IMR-90 (cell line): ENCODE results near the gene AK1. TPM values are rescaled to one million over a fixed set of nuclear protein-coding genes. Genes with fewer than 3 reads are reported as not detected.

Experiments
- ATAC-seq: fragments of 200-7000 bp; cut with Tn5 transposase; 2 replicates; pipeline ENCODE4 v1.9.1; 2020; ENCODE audit warnings: low read depth, mild to moderate bottlenecking, moderate library complexity
- BruUV-seq: library from RNA; stranded (reverse); fragments of 400-500 nt; replicated peaks from 2 replicates; lab custom pipeline; 2021; lab: Mats Ljungman, UMichigan
- CTCF ChIA-PET: fragments of 300-600 bp; formaldehyde crosslinking; extraction: SDS; loops from one replicate; lab custom pipeline; 2021; ENCODE audit warnings: antibody characterized with exemption; lab: Yijun Ruan, JAX
- POLR2A ChIA-PET: fragments of 300-600 bp; sonication (Branson Sonifier 250); formaldehyde crosslinking; loops from one replicate; lab custom pipeline; 2022; ENCODE audit warnings: antibody characterized with exemption; ENCODE audit not compliant: unreplicated experiment; lab: Charles Lee
- DNase-seq: peaks from one replicate; pipeline ENCODE4 v3.0.0; 2013
- H2AFZ ChIP-seq: replicated peaks from 2 replicates; pipeline ENCODE3; 2013; ENCODE audit warnings: low read length, mild to moderate bottlenecking; ENCODE audit not compliant: poor library complexity
- H2AK5ac ChIP-seq: 2 replicates; pipeline ENCODE4 v1.6.1; 2013; ENCODE audit warnings: low read depth, low read length, inconsistent platforms
- H2AK9ac ChIP-seq: replicated peaks from 2 replicates; pipeline ENCODE3; 2013; ENCODE audit warnings: mild to moderate bottlenecking, low read depth, low read length, moderate library complexity; ENCODE audit not compliant: poor library complexity
- H2BK120ac ChIP-seq: 2 replicates; pipeline ENCODE4 v1.6.1; 2013; ENCODE audit warnings: low read depth, low read length, inconsistent platforms
- H2BK15ac ChIP-seq: 3 replicates; pipeline ENCODE4 v1.6.1; 2013; ENCODE audit warnings: low read depth, low read length, inconsistent platforms
- H2BK20ac ChIP-seq: 2 replicates; pipeline ENCODE4 v1.6.1; 2013; ENCODE audit warnings: low read depth, mild to moderate bottlenecking, inconsistent platforms, low read length, moderate library complexity
- H2BK5ac ChIP-seq: 2 replicates; pipeline ENCODE4 v1.6.1; 2013; ENCODE audit warnings: mild to moderate bottlenecking, low read depth, low read length, inconsistent platforms; ENCODE audit not compliant: poor library complexity, severe bottlenecking
- H3K14ac ChIP-seq: replicated peaks from 2 replicates; pipeline ENCODE4 v1.6.1; 2013; ENCODE audit warnings: low read depth, low read length, inconsistent platforms
- H3K18ac ChIP-seq: 2 replicates; pipeline ENCODE4 v1.6.1; 2013; ENCODE audit warnings: low read depth, low read length, control low read depth
- H3K23ac ChIP-seq: 2 replicates; pipeline ENCODE4 v1.6.1; 2013; ENCODE audit warnings: low read depth, low read length, inconsistent platforms
- H3K27ac ChIP-seq: 2 replicates; pipeline ENCODE4 v1.5.1; 2013; ENCODE audit warnings: mild to moderate bottlenecking, control low read depth, low read length; ENCODE audit not compliant: insufficient read depth
- H3K27me3 ChIP-seq: 2 replicates; pipeline ENCODE4 v1.6.1; 2013; ENCODE audit warnings: low read length; ENCODE audit not compliant: control insufficient read depth, insufficient read depth
- H3K36me3 ChIP-seq: 2 replicates; pipeline ENCODE4 v1.6.1; 2013; ENCODE audit warnings: low read length, mixed read lengths; ENCODE audit not compliant: control insufficient read depth, insufficient read depth
- H3K4ac ChIP-seq: 2 replicates; pipeline ENCODE4 v1.6.1; 2013; ENCODE audit warnings: low read depth, low read length, inconsistent platforms
- H3K4me1 ChIP-seq: 2 replicates; pipeline ENCODE4 v1.6.1; 2013; ENCODE audit warnings: low read length, mixed read lengths; ENCODE audit not compliant: control insufficient read depth, insufficient read depth
- H3K4me2 ChIP-seq: 2 replicates; pipeline ENCODE4 v1.6.1; 2013; ENCODE audit warnings: low read depth, mild to moderate bottlenecking, control low read depth, low read length, moderate library complexity
- H3K4me3 ChIP-seq: 2 replicates; pipeline ENCODE4 v1.5.1; 2013; ENCODE audit warnings: low read depth, mild to moderate bottlenecking, control low read depth, low read length, moderate library complexity; ENCODE audit not compliant: insufficient read depth
- H3K56ac ChIP-seq: 2 replicates; pipeline ENCODE4 v1.6.1; 2013; ENCODE audit warnings: low read length, inconsistent platforms; ENCODE audit not compliant: insufficient read depth; ENCODE audit errors: extremely low read depth
- H3K79me1 ChIP-seq, 2 experiments: 2 replicates each; pipeline ENCODE4 v1.6.1; 2013; ENCODE audit warnings: low read length in 2 of 2, inconsistent platforms in 1 of 2, low read depth in 1 of 2
- H3K9ac ChIP-seq: 2 replicates; pipeline ENCODE4 v1.6.1; 2013; ENCODE audit warnings: low read depth, low read length, control low read depth
- H3K9me1 ChIP-seq: 2 replicates; pipeline ENCODE4 v1.6.1; 2013; ENCODE audit warnings: low read length, inconsistent platforms; ENCODE audit not compliant: insufficient read depth
- H3K9me3 ChIP-seq: 2 replicates; pipeline ENCODE4 v1.6.1; 2013; ENCODE audit warnings: low read length; ENCODE audit not compliant: control insufficient read depth, insufficient read depth
- H4K20me1 ChIP-seq: 2 replicates; pipeline ENCODE4 v1.6.1; 2013; ENCODE audit warnings: low read length, inconsistent platforms; ENCODE audit not compliant: insufficient read depth
- H4K5ac ChIP-seq: 2 replicates; pipeline ENCODE4 v1.6.1; 2013; ENCODE audit warnings: mild to moderate bottlenecking, low read depth, low read length, control low read depth
- H4K8ac ChIP-seq, 2 experiments: 2 replicates each; pipeline ENCODE4 v1.6.1; 2013; ENCODE audit warnings: low read depth in 2 of 2, low read length in 2 of 2, control low read depth in 1 of 2, inconsistent platforms in 1 of 2
- H4K91ac ChIP-seq: 2 replicates; pipeline ENCODE4 v1.6.1; 2013; ENCODE audit warnings: low read depth, low read length, inconsistent platforms; ENCODE audit not compliant: insufficient read depth
- BHLHE40 ChIP-seq: fragments of 150-350 bp; IDR thresholded peaks from 2 replicates; pipeline ENCODE4 v1.6.1; 2016; ENCODE audit warnings: mild to moderate bottlenecking, low read depth, low read length
- CEBPB ChIP-seq: IDR thresholded peaks from 2 replicates; pipeline ENCODE4 v1.6.1; 2012; ENCODE audit warnings: low read depth, low read length, improper control_type of control experiment
- CHD1 ChIP-seq: IDR thresholded peaks from 2 replicates; pipeline ENCODE4 v1.6.1; 2012; ENCODE audit warnings: low read depth, low read length, improper control_type of control experiment
- FOS ChIP-seq: fragments of 150-350 bp; IDR thresholded peaks from 2 replicates; pipeline ENCODE4 v1.6.1; 2016; ENCODE audit warnings: low read depth, low read length
- MXI1 ChIP-seq: IDR thresholded peaks from 2 replicates; pipeline ENCODE4 v1.6.1; 2012; ENCODE audit warnings: low read depth, mild to moderate bottlenecking, low read length, moderate library complexity, borderline replicate concordance
- NFE2L2 ChIP-seq: fragments of 150-350 bp; IDR thresholded peaks from 2 replicates; pipeline ENCODE4 v1.6.1; 2016; ENCODE audit warnings: low read depth, mild to moderate bottlenecking, low read length
- POLR2A ChIP-seq: IDR thresholded peaks from 2 replicates; pipeline ENCODE4 v1.6.1; 2012; ENCODE audit warnings: mild to moderate bottlenecking, low read depth, low read length
- RCOR1 ChIP-seq: IDR thresholded peaks from 2 replicates; pipeline ENCODE4 v1.6.1; 2012; ENCODE audit warnings: mild to moderate bottlenecking, low read length, improper control_type of control experiment; ENCODE audit not compliant: insufficient replicate concordance
- USF2 ChIP-seq: fragments of 150-350 bp; IDR thresholded peaks from 2 replicates; pipeline ENCODE4 v1.6.1; 2017; ENCODE audit warnings: mild to moderate bottlenecking, antibody characterized with exemption, low read length, low read depth
- WGBS, 2 experiments: methylation state at CpG; one replicate each; pipeline versions ENCODE4 v1.1.5 to v1.1.7; 2013; ENCODE audit warnings: missing lambda C conversion rate in 2 of 2; ENCODE audit not compliant: insufficient read length in 1 of 2; ENCODE audit errors: extremely low coverage in 2 of 2; 5-methylcytosine and 5-hydroxymethylcytosine counted together
- dilution Hi-C: fragments of 300-500 bp; cut with HindIII; formaldehyde crosslinking; loops from one replicate; pipeline ENCODE4 v1.14.3; 2018; ENCODE audit warnings: low sequenced_read_pairs; ENCODE audit not compliant: unreplicated experiment
- in situ Hi-C: fragments of 300-500 bp; cut with MboI; formaldehyde crosslinking; loops from 3 replicates; pipeline ENCODE4 v1.14.3; 2019; ENCODE audit warnings: low sequenced_read_pairs, inconsistent platforms, mixed read lengths
- intact Hi-C: fragments of 100-400 bp; cut with micrococcal nuclease; formaldehyde crosslinking; loops from 2 replicates; pipeline ENCODE4 v1.10.0; 2022
- polyA plus RNA-seq, 3 experiments: library from polyadenylated mRNA; depleted of rRNA; stranded (reverse); fragments of >200 nt; gene quantifications; 2 replicates each; pipeline ENCODE4 v1.2.3, GENCODE V29; 2012; ENCODE audit warnings: low replicate concordance in 1 of 3
- total RNA-seq: library from RNA; depleted of rRNA; stranded (reverse); fragments of >200 nt; gene quantifications from 2 replicates; pipeline ENCODE4 v1.2.3, GENCODE V29; 2012
- TF ChIP-seq, protein P1 (sequence below): conservative IDR thresholded peaks from 2 replicates; pipeline ENCODE4 v1.5.1; 2012; ENCODE audit warnings: mild to moderate bottlenecking, low read depth, low read length, improper control_type of control experiment
- TF ChIP-seq, protein P2 (sequence below): fragments of 150-350 bp; IDR thresholded peaks from 2 replicates; pipeline ENCODE4 v1.6.1; 2016; ENCODE audit warnings: low read depth, mild to moderate bottlenecking, low read length, moderate library complexity, borderline replicate concordance

AK1 gene
- total and polyA plus RNA-seq, 2 of the 4 experiments (the other 2 are of a cell fraction) = 44.8 to 119 TPM

- H2AK9ac ChIP-seq = no peak overlapping the region
- peaks cover 54% of the 10 kb centered on the region for H3K36me3 ChIP-seq
- H4K8ac ChIP-seq = no peak overlapping the region
- in situ Hi-C loops (no loop called here), intact Hi-C loops (no loop called here), dilution Hi-C loops (no loop called here)
- no peak overlapping the region for H2BK20ac ChIP-seq
- no peak overlapping the region for H3K18ac ChIP-seq
- DNase-seq (no peak), ATAC-seq (no peak)
- TF ChIP-seq USF2 = no peak
- TF ChIP-seq, protein P1, sequence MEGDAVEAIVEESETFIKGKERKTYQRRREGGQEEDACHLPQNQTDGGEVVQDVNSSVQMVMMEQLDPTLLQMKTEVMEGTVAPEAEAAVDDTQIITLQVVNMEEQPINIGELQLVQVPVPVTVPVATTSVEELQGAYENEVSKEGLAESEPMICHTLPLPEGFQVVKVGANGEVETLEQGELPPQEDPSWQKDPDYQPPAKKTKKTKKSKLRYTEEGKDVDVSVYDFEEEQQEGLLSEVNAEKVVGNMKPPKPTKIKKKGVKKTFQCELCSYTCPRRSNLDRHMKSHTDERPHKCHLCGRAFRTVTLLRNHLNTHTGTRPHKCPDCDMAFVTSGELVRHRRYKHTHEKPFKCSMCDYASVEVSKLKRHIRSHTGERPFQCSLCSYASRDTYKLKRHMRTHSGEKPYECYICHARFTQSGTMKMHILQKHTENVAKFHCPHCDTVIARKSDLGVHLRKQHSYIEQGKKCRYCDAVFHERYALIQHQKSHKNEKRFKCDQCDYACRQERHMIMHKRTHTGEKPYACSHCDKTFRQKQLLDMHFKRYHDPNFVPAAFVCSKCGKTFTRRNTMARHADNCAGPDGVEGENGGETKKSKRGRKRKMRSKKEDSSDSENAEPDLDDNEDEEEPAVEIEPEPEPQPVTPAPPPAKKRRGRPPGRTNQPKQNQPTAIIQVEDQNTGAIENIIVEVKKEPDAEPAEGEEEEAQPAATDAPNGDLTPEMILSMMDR = no peak
- no peak for TF ChIP-seq CHD1
- no peak for TF ChIP-seq BHLHE40
- TF ChIP-seq FOS = no peak
- TF ChIP-seq POLR2A = no peak
- no peak for TF ChIP-seq RCOR1
- TF ChIP-seq NFE2L2 = no peak
- TF ChIP-seq, protein P2, sequence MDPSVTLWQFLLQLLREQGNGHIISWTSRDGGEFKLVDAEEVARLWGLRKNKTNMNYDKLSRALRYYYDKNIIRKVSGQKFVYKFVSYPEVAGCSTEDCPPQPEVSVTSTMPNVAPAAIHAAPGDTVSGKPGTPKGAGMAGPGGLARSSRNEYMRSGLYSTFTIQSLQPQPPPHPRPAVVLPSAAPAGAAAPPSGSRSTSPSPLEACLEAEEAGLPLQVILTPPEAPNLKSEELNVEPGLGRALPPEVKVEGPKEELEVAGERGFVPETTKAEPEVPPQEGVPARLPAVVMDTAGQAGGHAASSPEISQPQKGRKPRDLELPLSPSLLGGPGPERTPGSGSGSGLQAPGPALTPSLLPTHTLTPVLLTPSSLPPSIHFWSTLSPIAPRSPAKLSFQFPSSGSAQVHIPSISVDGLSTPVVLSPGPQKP = no peak
- no peak for TF ChIP-seq CEBPB
- TF ChIP-seq MXI1 = no peak
- H3K27ac ChIP-seq = no peak overlapping the region
- H2BK15ac ChIP-seq = no peak overlapping the region
- H3K4ac ChIP-seq = no peak overlapping the region
- H3K4me2 ChIP-seq = no peak overlapping the region
- H3K4me3 ChIP-seq = no peak overlapping the region
- no peak overlapping the region for H3K14ac ChIP-seq
- ChIA-PET CTCF (no interaction called here), POLR2A (no interaction called here)
- no peak overlapping the region for H2AK5ac ChIP-seq
- no peak overlapping the region for H2BK5ac ChIP-seq
- no peak overlapping the region for H4K5ac ChIP-seq
- no peak overlapping the region for H2AFZ ChIP-seq
- peaks cover 15% of the 10 kb centered on the region for H3K9me3 ChIP-seq
- H3K9ac ChIP-seq = no peak overlapping the region
- peaks cover 37% of the 10 kb centered on the region for H4K20me1 ChIP-seq
- BruUV-seq = no TSS peak
- H3K79me1 ChIP-seq = peaks cover 13 to 64% of the 10 kb centered on the region in 2 experiments
- no peak overlapping the region for H4K91ac ChIP-seq
- WGBS, 2 experiments = 100% methylated on average over 2 of the region's 4 CpGs; no CpG with 5 or more reads in 1 of the 2 experiments
- no peak overlapping the region for H3K23ac ChIP-seq
- no peak overlapping the region for H2BK120ac ChIP-seq
- no peak overlapping the region for H3K56ac ChIP-seq
- H3K9me1 ChIP-seq = peaks cover 13% of the 10 kb centered on the region
- H3K27me3 ChIP-seq = no peaks in the 10 kb centered on the region
- peaks cover 11% of the 10 kb centered on the region for H3K4me1 ChIP-seq
Measured at GRCh38 chr9:127893392-127893791, 15.9 kb upstream of the AK1 start.
